Superior temporal gyrus (tissue), 1 donor: ENCODE measurements around the gene CHIC2.
"Not testable (repeated sequence)": the region's sequence is repeated elsewhere in the genome, so short reads cannot be mapped to it uniquely, and the experiment has no call there.

Experiments
- DNase-seq: peaks from one replicate; pipeline ENCODE4 v3.0.0-alpha.2; 2016; ENCODE audit errors: extremely low spot score

Gene CHIC2

DNA sequence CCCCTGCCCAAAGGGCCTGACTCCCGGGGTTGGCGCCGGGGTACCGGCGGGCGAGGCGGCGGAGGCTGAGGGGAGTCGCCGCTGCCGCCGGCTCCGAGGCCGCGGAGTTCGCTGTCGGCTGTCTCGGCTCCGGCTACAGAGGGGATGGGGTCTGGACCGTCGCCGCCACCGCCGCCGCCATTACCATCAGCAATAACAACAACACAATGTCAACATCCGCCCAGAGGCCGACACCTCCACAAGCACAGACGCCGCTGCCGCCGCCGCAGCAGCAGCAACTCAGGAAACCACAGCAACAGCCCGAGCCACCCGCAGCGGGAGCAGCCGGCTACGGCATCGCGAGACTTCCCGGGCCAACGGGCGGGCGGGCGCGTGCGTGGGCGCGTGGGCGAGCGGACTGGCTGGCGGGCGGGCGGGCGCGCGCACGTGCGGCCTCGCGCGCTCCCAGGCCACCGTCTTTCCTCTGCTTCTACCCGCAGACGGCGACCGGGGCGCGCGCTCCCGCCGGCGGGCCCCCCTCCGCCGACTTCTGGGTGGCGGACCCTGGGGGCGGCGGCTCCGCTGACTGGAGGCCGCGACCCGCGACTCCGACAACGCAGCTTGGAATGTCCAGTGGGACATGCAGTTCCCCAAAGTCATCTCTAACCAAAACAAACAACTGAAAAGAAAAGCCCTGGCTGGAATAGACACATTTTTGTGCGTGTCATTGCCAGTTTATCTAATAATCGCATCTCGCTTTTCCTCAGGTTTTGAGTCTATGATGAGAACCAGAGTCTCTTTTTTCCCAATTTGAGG, at the start of gene CHIC2:
CHIC2 (minus strand) TSS at position 289 of the 795 bp plus-strand sequence. CDS start 305 bp downstream, outside the sequence.
- peak; percentile 85 for DNase-seq

DNA sequence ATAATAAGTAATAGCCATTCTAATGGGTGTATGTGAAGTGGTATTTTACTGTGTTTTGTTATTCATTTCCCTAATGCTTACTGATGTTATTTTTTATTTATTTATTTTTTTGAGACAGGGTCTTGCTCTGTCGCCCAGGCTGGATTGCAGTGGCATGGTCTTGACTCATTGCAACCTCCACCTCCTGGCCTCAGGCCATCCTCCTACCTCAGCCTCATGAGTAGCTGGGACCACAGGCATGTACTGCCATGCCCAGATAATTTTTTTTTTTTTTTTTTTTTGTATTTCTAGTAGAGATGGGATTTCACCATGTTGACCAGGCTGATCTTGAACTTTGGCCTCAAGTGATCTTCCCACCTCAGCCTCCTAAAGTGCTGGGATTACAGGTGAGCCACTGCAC, 48.8 kb upstream of the CHIC2 start:
- not testable (repeated sequence) for DNase-seq

DNA sequence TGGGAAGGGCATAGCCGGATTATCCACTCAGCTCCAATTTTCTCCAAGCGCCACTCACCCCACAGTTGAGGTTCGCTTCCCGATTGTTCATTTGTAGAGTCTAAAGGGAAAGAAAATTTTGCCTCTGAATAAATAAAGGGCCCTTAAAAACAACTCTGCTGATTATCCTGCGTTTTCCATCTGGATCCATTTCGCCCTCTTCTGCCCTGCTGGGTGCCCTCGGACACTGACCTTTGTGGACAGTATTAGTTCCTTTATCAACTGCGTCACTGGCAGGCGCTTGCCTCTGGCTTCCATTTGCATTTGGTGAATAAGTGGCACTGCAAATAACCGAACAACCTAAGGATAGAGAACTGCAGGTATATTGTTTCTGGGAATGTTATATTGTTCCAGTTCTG, 45.6 kb upstream of the CHIC2 start:
- DNase-seq: no peak

DNA sequence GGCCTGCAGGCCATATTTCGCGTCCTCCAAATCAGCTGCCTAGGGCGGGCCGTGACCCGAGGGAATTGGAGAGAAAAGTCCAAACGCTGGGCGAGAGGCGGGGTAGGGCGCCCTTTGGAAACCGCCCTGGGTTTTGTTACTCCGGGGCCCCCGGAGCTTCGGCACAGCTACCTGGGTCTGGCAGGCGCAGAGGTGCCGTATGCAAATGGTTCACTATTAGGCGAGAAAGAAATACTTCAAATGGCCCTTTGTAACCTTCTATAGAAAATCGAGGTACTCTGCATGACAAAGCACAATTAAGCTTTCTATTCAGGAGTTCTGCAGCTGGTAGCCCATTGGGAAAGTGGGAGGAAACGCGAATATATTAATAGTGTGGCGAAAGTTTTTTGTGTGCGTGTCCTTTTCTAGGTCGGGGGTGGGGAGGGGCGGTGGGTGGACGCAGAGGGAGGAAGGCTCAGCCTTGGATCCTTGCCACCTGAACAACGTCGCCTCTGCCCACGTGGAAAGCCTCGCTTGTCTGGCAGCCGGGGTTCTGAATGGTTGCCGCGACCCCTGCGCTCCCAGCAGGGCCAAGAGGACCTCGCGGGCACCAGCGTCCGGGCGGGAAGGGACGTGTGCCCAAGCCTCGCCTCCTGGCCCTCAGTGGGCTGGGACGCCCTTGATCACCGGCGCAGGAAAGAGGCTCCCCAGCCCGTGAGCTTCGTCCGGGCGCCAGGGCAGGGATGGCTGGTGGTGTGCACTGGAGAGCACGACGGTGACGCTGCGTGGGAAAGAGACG, 45.0 kb upstream of the CHIC2 start:
- no peak for DNase-seq

DNA sequence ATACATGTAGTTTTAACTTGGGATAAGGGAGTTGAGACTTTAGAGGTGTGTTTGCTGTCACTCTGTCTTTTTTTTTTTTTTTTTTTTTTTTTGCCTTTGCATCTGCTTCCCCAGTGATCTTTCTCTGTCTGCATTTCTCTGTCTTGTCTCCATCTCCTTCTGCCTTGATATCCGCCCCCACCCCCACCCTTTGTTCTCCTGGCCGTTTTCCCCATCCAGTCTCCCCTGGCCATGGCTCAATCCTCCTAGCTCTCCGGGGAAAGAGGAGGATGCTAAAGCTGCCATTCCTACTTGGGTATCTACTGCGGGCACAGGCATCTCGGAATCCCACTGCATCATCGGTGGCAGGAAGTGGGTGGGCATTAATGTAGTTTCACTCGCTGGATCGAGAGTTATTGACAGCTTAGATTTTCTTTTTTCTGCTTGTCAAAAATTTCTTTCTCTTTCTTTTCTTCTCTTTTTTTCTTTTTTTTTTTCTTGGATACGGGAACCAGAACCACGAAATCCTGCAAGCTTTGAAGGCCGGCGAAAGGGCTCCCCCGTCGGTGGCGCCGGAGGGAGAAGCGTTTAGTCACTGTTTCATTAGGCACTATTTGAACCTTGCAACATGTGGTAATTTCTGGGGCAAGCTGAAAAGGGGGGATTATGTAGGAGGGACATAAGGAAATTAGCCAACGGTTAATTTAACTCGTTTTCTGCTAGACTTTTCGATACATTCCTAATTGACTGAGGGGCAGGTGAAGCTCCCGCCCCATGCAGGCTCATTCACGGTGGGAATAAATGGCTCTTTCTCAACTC, 43.7 kb upstream of the CHIC2 start:
- no peak for DNase-seq

DNA sequence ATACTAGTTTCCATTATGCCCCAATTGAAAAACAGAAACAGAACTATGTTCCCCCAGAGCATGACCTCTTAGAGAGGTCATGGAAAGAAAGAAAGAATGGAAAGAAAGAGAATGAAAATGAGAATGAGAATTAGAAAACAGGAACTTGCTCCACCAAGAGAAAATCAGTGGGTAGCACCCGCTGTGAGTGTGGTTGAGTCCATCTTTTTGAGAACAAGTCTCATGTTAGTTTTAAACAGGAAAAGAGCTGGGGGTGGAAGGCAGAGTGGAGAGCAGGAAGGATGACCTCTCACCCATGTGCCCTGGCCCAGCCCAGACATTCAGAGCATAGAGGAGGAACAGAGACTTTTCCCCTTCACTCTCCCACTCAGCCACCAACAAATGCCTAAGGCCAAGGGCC, 40.5 kb upstream of the CHIC2 start:
- DNase-seq: no peak

DNA sequence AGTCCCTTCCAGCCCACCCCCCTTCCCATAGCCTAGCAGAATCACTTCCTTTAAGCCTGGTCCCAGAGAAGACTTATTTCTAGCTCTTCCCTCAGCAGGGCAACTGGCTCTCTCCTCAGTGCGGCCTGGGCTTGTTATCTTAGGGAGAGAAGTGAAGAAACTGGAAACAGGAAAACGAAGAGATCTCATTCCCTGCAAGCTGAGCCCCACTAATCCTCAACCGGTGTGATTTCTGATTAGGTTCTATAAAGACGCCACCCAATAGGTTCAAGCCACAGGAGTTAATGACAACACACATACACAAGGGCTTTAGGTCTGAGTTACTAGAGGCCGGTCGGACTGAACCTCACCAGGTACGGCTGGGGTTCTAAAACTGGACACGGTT, 38.8 kb upstream of the CHIC2 start:
- no peak for DNase-seq

DNA sequence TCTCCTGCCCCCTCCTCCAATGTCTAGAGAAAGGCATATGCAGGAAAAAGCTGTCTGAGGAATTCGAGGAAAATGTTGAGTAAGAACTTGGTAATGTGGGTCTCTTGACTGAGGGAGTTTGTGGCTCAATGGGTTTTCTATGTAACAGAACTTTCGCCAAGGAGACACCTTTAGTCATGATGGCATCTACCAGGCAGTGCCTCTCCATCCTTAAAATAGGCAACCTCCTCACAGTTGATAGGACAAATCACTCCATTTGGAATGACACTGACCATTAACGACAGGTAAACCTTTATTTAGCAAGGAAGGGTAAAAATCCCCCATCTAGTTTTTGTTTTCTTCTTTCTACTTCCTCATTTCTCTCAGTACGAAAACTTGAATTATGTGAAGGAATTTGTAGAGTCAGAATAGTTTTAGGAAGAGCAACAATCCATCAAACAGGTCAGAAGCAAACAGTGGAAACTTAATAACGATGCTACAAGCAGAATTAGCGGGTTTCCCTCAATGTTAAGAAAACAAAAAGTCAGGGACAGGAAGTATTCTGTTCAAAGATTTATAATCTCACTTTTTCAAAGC, 38.2 kb upstream of the CHIC2 start:
- no peak for DNase-seq

DNA sequence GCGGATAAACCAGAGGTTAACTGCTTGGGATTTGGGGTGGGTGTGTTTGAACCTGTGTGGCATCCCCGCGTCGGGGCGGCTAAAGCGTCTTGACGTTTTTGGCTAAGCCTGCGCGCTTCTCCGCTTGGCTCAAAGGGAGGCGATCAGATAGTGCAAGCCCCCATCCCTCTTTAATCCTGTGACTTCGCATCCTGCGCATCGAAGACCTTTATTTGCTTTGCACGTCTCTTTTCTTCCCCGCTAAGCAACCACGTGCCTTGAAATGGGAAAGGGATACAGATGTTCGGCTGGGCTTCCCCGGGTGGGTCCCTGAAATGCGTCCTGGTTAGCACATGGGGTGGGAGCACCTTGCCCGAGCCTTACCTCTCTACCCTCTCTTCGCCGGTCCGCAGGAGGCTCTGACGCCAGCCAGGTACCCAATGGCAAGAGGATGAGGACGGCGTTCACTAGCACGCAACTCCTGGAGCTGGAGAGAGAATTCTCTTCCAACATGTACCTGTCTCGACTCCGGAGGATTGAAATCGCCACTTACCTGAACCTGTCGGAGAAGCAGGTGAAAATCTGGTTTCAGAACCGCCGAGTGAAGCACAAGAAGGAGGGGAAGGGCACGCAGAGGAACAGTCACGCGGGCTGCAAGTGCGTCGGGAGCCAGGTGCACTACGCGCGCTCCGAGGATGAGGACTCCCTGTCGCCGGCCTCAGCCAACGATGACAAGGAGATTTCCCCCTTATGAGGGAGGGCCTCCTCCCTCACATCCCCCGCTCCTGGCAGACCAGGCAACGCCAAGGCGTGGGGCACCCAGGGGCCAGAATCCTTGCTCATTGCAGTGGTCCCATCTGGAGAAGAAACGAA, 37.0 kb upstream of the CHIC2 start:
- no peak for DNase-seq

DNA sequence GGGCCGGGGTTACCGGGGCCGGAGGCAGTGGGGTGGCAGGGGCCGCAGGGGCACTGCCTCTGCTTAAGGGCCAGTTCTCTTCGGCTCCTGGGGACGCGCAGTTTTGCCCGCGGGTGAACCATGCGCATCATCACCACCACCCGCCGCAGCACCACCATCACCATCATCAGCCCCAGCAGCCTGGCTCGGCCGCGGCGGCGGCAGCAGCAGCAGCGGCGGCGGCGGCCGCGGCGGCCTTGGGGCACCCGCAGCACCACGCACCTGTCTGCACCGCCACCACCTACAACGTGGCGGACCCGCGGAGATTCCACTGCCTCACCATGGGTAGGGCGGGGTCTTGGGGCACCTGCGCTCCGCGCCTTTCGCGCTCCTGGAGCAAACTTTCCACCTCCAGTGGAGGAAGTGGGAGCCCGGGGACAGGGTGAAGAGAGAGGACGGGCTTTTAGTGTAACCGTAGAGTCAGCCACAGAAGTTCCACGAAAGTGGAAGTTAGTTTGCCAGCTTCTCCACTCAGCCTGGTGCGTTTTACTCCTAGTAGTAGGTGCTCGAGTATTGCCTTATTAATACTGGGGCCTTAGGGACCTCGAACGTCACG, 36.3 kb upstream of the CHIC2 start:
- no peak for DNase-seq

DNA sequence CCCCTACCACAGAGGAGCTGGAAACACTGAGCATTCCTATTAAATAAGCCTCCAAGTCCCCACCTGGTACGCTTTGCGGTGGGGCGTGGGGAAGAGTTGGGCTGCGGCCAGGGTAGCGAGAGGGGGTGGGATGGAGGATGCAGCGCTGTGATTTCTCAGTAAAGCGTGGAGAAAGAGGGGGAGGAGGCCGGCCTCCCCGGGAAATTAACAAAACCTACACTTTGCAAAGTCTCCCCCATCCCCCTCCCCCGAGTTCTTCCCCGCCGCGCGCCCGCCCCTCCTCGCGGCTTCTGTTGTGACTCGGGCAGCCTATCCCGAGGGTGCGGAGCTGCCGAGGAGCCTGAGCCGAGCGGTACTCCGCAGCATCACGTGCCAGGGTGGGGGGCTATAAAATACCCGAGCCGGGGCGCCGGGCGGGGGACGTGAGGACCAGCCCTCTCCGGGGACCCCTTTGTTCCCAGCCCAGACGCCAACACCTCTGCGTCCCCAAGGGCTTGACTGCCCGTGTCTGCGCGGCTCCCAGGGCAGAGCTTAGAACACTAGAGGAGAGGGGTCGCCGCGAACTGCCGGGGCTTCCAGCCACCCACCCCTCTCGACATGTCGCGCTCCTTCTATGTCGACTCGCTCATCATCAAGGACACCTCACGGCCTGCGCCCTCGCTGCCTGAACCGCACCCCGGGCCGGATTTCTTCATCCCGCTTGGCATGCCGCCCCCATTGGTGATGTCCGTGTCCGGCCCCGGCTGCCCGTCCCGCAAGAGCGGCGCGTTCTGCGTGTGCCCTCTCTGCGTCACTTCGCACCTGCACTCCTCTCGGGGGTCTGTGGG, 35.6 kb upstream of the CHIC2 start, which contains the start of gene GSX2:
GSX2 (plus strand) TSS at position 416 of the 827 bp plus-strand sequence; CDS start at position 598, 182 bp downstream.
- DNase-seq: no peak

DNA sequence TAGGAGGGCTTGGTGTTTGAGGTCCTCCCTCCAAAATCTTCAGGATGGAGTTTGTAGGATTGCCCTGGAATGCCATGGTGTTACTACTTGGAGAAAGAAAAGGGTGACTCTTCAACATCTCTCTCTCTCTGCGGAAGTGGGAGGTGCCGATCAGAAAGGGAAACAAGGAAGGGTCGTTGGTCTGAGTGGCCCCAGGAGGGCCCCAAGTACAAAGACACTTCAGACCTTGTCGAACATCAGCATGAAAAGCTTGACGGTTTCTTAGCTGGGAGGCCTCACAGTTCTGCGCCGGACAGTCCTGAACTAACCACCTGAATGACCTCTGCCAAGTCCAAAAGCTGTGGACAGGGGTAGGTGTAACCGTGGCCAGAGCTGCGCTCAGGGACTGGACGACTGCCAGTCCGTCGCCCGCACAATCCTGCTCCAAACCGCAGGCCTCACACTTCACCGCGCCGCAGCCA, 34.9 kb upstream of the CHIC2 start:
- no peak for DNase-seq

DNA sequence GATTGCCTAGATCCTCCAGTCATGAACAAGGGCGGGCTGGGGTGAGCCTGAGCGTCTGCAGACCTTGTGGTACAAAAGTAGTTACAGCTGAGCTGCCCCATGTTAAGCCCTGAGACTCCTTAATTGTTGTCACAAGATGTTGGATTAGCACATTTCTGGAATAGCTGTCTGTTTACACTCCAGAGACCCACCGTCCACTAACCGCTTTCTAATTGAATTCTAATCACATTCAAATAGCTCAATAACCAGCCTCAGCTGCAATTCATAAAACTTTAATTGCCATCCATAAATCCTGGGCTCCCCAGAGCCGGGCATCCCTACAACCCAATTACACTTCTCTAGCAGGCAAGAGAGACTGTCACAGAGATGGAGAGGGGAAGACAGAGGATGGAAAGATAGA, 34.0 kb upstream of the CHIC2 start:
- no peak for DNase-seq

DNA sequence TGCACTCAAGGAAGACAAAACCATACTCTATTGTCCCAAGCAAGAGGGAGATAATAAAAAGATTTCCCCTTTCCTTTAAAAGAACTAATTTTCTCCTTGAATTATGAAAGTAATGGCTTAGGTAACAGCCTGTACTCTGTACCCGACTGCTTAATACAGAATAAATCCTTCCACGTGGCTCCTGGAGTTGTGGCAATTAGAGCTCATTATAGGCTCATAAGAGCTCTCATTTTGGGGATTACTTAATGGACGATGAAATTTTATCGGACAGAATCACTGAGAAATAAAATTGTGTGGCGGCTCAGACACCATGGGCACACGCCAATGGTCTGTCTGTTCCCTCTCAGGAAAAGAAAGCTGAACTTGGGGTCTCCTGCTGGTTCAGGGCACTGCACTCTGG, 32.7 kb upstream of the CHIC2 start:
- no peak for DNase-seq

DNA sequence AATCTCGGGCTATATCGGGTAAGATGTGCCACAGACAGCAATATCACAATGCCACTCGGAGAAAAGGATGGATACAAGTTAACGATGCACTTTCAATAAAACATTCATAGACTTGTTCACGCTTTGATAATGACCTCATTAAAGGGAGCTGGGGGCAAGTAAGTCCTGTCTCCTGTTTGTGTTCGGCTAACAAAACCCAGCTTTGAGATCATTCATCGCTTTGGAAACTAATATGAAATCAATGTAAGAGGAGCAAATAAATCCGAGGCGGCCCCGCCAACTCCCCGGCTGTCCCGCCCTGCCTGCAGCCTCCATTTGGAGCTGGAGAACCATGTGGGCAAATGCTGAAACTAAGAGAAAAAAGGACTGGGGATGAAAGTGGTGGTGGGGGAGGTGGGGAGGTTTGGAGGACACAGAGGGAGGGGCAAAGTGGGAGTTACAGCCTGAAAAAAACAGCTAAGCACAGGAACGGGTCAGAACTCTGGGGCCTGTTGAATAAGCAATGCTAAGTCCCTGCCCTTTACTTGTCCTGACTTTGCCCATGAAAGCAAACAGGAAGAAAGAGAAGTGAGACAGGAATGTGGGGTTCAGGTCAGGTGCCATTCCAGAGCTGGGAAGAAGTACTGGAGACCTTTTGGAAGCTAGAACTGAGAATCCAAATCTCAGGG, 32.0 kb upstream of the CHIC2 start:
- no peak for DNase-seq

DNA sequence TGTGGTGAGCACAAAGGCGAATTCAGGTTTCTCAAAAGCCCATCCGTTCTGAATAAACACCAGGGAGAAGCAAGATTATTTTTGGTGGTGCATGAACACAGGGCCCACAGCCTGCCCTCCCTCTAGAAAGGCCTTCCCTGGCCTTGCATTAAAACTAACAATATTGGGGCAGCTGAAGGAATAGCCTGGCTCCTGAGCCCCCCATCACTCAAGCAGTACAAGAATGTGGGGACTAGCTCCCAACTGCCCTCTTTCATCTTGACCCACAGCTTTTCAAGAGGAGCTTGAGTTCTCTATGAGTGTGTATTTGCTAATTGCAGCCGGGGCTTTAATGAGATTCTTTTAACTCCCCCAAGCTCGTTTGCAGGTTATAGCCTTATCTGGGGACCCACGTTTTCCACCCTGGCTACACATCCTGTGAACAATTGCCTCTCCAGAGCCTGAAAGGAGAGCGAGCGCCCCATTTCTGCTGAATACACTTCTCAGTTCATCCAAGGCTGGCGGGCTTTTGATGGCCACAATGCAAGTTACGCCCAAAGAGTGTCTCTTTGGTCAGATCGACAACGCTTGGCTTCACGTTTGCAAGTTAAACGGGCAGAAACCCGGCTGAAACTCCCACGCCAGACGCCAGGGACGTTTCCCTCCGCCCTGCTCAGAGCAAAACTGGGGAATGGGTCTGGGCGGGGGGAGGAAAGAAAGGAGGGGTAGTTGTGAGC, 30.9 kb upstream of the CHIC2 start:
- no peak for DNase-seq

DNA sequence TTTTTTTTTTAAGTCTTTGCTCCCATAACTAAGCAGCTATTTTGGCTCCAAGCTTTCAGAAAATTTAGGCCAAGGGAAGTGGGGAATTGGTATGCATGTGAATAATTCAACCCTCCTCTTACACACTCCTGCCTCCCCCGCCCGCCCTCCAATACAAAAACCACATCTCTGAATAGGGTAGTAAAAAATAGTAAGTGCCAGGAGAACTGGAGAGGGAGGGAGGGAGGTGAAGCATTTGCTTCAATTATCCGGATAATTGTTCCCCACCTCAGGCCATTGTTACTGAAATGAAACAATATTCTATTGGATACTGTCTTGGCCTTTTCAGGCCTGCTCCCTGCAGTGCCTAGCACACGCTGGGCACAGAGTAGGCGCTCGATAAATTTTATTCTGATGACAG, 30.0 kb upstream of the CHIC2 start:
- DNase-seq: no peak
